GM19023 (cell line): Measurements from ENCODE around the gene CDC45.

Experiments used
- ATAC-seq: cut with Tn5 transposase; IDR thresholded peaks from one replicate; pipeline ENCODE4 v1.9.1; 2021; ENCODE audit warnings: mild to moderate bottlenecking, moderate library complexity; ENCODE audit not compliant: unreplicated experiment

CDC45 gene

DNA sequence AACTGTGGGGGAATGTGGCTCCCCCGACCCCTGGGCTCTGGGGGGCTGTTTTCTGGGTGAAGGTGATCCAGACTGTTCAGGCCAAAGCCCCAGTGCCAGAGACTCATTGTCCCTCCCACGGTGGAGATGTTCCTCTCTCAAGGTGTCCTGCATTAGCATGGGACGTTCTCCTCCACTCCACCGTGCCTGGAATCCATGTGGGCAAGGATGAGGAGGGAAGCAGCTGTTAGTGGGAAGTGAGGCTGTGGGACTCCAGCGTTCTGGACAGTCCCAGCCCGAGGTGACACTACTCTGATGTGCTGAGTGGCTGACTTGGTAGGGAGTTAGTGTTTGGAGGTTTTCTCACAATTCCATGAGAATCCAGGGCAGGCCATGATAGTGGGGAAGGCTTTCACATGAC is 75.9 kb downstream of the CDC45 start:
- ATAC-seq = no peak

DNA sequence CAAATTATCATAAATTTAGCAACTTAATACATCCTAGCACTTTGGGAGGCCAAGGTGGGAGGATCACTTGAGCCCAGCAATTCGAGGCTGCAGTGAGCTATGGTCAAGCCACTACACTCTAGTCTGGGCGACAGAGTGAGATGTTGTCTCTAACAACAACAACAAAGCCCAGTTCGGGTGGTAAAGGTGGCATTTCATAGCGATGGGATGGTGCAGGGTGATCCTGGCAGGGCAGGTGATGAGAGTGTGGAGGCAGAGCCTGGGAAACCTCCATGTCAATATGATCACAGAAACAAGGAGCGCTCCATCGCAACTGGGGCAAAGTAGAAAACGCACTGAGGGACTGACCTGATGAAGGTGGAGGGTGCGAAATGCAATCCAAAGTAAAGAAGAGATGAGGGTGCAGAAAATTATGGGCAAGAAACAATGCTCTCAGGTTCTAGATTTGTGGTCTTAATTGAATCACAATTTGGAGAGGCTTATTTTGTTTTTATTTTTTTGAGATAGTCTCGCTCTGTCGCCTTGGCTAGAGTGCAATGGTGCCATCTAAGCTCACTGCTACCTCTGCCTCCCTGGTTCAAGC is 77.3 kb downstream of the CDC45 start:
- no peak for ATAC-seq

DNA sequence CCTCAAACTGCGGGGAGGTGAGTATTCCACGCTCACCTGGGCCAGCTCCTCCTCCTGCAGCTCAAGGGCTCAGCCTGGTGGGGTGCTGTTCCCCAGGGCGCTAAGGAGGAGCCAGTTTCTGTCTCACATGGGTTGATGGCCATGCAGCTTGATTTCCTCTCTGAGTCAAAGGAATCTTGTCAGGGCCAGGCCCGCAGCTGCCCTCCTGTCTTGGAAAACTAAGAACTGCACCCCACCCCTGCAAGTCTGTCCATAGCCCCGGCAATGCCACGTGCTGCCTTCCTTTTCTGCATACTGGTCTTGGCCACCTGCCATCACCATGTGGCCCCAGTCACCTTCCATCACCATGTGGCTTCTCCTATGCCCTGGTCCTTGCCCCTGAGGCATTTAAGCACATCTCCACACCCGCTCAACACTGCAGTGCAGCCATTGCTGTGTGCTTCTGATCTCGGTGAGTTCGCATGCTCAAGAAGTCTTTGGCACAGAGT is 79.6 kb downstream of the CDC45 start:
- no peak for ATAC-seq

DNA sequence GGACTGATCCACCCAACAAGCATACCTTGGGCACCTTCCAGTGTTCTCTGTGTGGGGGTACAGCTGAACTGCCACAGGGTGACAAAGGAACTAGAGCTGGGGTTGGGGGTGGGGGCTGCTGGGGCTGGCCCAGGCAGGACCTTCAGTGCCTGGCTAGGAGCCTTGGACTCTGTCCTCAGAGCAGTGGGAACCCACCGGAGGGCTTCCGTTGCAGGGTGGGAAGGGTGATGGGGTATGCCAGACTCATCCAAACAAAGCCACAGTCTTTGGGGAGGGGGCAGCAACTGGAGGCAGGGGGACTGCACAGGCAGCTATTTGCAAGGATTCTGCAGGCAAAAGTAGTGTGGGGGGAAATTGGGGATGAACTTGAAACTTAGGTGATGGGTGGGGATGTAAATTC is 80.2 kb downstream of the CDC45 start:
- no peak for ATAC-seq

DNA sequence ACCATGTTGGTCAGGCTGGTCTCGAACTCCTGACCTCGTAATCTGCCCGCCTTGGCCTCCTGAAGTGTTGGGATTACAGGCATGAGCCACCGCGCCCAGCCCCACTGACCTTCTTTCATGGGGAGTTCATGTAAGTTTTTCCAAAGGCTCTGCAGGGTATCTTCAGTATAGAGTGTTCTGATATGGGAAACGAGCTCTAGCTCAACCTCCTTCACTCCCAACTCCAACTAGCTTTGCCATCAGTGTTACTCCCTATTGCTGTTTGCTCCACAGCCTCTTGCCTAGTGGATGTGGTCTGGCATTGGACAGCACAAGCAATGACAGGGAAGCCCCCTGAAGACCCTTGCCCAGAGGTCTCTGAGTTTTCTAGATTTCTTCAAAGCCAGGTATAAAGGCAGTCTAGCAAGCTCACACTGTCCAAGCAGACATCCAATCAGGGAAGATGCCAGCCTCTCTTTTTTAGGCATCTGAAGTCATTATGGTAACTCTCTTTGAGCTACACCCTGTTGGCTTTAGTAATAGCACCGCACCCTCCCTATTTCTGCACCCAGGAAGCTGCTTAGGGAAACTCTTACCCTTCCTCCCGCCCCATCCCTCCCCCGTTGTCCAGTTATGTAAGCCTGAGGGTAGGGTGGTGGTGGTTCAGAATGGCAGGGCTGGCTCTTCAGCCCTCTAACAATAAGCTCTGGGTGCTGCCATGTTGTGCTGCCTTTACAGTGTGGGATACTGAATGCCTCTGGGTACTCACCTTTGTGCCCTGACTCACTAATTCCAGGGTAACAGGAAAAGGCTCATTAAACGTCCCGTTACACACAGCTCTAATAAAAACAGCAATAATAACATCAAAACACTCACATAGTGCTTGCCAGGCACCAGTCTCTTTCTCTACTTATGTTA is 85.9 kb downstream of the CDC45 start:
- ATAC-seq = no peak

DNA sequence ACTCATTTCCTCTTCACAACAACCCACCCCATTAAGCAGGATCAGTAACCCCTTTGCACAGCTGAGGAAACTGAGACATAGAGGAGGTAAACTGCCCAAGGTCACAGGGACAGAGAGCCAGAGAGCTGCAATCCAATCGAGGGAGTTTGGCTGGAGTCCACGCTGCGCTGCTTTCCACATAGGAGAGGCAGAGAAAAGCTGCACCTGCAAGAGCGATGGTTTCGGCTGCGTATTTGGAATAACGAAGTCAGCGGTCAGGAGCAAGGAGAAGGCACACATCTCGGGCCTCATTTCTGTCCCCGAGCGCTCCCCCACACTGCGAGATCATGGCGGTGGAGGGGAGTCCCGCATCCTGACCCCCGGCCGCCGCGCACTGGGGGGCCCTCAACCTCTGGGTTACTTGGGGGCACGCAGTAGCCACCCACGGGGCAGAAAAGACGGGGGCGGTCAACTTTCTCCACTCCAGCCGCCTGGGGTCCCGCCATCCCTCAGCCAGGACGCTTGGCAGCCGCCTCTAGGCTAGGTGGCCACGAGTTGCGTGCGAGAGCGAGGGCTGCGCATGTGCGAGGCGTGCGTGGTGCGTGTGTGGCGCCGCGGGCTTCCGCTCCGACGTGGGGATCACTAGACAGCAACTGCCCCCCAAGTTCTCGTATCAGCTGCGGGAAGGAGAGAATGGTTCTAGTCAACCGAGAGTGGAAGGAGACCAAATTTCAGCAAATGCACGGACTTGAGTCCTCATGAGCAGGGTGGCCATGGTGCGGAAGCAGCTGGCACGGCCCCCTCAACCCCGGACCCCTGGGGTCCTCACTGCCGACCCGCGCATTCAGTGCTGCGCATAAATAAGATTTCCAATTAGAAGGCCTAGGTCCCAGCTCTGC is 86.8 kb downstream of the CDC45 start:
- no peak for ATAC-seq

DNA sequence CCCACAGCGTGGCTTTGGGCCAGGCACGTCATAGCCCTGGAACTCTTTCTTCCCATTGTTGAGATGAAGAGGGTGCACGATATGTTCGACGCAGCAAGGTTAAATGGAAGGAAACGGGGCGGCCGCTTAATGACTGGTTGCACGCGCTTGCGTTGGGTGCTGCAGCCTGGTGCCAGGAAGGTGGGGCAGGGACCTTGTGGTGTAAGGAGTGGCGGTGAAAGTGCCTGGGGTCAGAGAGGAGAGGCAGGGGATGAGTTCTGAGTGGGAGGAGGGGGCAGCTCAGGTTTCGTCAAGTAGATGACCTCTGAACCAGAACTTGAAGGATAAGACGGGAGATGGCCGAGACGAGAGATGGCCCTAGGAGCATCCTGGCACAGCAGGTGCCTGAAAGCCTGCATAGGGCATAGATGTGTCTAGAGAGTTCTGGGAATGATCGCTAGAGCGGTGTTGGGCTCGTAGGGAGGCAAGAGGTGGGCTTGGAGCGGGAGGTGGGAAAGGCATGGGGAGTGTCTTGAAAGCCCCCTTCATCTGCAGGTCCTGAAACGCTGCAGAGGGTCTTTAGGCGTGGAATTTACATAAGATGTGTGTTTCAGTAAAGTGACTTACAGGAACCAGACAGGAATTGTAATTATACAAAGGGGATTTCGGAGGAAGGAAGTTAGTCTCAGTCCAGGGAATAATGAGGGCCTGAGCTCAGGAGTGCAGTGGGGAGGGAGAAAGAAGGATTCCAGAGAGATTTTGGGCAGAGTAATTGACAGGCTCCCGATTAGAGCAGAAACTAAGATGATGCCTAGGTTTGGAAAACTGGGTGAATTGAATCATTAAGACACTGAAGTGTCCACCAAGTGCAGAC is 87.7 kb downstream of the CDC45 start:
- no peak for ATAC-seq

DNA sequence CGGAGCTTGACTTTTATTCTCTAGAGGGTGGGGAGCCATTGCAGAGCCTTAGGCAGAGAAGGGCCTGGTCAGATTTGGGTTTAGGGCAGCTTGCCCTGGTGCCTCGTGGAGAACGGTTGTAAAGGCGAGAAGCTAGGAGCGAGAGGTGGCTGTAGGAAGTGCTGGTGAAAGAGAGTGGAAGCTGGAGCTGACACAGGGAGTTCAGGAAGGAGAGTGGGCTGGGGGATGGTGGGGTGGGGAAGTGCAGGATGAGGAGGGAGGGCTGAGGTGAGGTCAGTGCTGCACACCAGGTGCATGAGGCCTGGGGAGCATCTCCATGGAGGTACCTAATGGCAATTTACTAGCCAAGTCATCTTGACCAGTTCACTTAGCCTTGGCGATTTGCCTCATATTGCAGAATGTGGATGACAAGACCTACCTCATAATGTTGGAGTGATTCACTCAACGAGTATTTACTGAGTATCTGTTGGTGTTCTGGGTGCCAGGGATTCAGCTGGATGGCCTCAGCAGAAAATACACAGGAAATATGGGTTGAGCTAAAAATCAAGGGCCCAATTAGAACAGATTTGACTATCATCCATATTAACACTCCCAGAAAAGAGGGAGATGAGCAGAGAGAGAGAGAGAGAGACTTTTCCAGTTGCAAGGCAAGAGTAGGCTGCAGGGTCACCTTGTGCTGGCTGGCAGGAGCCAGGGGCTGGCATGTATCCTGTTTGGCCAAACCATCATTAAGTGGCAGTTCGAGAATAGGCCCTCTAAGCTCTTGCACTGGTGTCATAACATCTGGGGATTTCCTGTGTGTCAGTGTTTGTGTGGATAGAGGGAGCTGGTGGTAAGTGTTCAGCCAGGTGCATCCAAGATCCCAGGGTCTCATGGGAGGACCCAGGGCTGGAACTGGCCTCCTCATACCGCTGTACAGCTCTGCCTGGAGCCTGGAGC is 88.9 kb downstream of the CDC45 start:
- ATAC-seq = no peak

DNA sequence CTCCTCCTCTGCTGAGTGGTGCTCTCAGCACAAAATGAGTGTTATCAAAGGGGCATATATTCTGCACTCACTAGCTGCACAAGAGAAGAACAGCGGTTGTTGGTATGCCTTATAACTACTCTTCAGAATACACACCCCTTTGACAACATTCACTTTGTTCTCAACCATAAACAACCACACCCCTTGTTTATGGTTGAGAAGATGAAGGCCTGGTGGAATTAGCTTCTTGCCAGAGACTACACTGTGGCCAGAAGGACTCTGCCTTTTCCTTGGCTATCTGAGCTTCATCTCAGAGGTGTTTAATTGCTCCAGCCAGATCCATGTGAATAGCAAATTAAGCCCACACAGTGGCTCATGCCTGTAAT is 89.5 kb downstream of the CDC45 start:
- ATAC-seq = no peak

DNA sequence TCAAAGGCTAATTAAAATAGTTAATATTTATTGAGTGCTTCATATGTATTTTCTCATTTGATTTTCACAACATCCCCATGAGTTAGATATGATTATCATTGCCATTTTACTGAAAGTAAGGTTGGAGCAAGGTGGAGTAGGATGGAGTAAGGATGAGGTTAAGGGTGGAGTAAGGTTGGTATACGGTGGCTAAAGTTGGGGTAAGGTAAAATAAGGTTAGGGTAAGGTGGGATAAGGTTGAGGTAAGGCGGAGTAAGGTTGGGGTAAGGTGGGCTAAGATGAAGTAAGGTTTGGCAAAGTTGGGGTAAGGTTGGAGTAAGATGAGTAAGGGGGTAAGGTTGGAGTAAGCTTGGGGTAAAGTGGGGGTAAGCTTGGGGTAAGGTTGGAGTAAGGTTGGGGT is 90.3 kb downstream of the CDC45 start:
- ATAC-seq = no peak
